Measurements from ENCODE around the gene STAT1.
"Not testable (repeated sequence)": the region's sequence is repeated elsewhere in the genome, so short reads cannot be mapped to it uniquely, and the experiment has no call there.

STAT1 gene

GRCh38 chr2:190961918-190962487, 52.0 kb downstream of the STAT1 start:
- no peak overlapping the region for H3K4me3 ChIP-seq (ENCODE audit: low read depth, low read length)

DNA sequence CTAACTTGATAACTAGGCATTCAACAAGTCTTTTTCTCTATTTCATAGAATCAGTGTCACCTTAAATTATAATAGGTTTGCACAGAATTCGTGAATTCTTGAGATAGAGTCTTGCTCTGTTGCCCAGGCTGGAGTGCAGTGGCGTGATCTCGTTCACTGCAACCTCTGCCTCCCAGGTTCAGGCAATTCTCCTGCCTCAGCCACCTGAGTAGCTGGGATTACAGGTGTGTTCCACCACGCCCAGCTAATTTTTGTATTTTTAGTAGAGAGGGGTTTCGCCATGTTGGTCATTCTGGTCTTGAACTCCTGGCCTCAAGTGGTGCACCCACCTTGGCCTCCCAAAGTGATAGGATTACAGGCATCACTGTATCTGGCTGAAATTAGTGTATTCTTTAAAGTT, 52.9 kb downstream of the STAT1 start:
- not testable (repeated sequence) for DNase-seq, H3K36me3 ChIP-seq, H3K4me1 ChIP-seq

More at GRCh38 chr2:190961918-190962487, 52.0 kb downstream of the STAT1 start:
- no peaks in the 10 kb centered on the region for H3K27me3 ChIP-seq
- H3K36me3 ChIP-seq = peaks cover 10% of the 10 kb centered on the region; the same call in 1 of the 2 replicates
- no peak for DNase-seq
- H3K9me3 ChIP-seq = no peaks in the 10 kb centered on the region
- no peak for TF ChIP-seq CTCF (IDR thresholded peaks at IDR 0.05; ENCODE audit: low read depth, low read length)
- H3K4me1 ChIP-seq = no peaks in the 10 kb centered on the region

GRCh38 chr2:190959911-190960788, 53.8 kb downstream of the STAT1 start:
- Histone ChIP-seq H3K27me3 (no peaks in the 10 kb centered on the region), H3K36me3 (peaks cover 3% of the 10 kb centered on the region; the same call in 1 of the 2 replicates), H3K4me3 (ENCODE audit: low read depth, low read length) (no peak overlapping the region), H3K4me1 (no peaks in the 10 kb centered on the region), H3K9me3 (no peaks in the 10 kb centered on the region)
- TF ChIP-seq CTCF (IDR thresholded peaks at IDR 0.05; ENCODE audit: low read depth, low read length) = no peak
- no peak for DNase-seq

More for the DNA sequence above, 52.9 kb downstream of the STAT1 start:
- H3K9me3 ChIP-seq; H3K27me3 ChIP-seq; H3K4me3 ChIP-seq (ENCODE audit: low read depth, low read length): not testable (repeated sequence)

- no peaks in the 10 kb centered on the region; the same call in 1 of the 2 replicates for H3K4me1 ChIP-seq
- no peak for TF ChIP-seq CTCF (IDR thresholded peaks at IDR 0.05; ENCODE audit: low read depth, low read length)
- no peak for DNase-seq
- H3K4me3 ChIP-seq (ENCODE audit: low read depth, low read length) = no peak overlapping the region
- H3K9me3 ChIP-seq = no peaks in the 10 kb centered on the region
- no peaks in the 10 kb centered on the region for H3K36me3 ChIP-seq
- H3K27me3 ChIP-seq = no peaks in the 10 kb centered on the region
Observed at GRCh38 chr2:190953257-190953656, 60.7 kb downstream of the STAT1 start.

DNA sequence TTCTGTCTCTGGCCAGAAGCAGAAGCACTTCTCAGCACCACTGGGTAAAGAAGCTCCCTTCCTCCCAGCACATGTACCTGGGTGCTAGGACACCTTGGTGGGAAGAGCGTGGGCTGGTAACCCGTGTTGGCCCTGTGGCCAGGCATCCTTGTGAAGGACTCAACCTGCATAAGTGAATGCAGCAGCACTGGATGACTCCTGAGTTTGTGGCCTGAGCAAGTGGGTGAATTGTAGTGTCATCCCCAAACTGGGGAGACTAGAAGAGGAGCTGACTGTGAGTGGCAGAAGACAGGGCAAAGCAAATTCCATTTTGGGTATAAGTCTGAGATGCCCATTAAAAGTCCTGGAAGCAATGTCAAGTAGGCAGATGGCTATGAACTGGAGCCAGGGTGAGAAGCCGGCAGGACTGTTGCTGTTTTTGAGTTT, 63.4 kb downstream of the STAT1 start:
- no peak for TF ChIP-seq CTCF (IDR thresholded peaks at IDR 0.05; ENCODE audit: low read depth, low read length)
- Histone ChIP-seq H3K36me3 (no peaks in the 10 kb centered on the region), H3K4me3 (ENCODE audit: low read depth, low read length) (no peak overlapping the region), H3K9me3 (no peaks in the 10 kb centered on the region), H3K4me1 (peaks cover 7% of the 10 kb centered on the region), H3K27me3 (no peaks in the 10 kb centered on the region)
- no peak for DNase-seq

- peak; percentile 12 for DNase-seq
Observed at GRCh38 chr2:190948671-190949070, 65.3 kb downstream of the STAT1 start.

More at GRCh38 chr2:190948671-190949070, 65.3 kb downstream of the STAT1 start:
- H3K36me3 ChIP-seq = no peaks in the 10 kb centered on the region
- no peaks in the 10 kb centered on the region for H3K9me3 ChIP-seq
- peaks cover 7% of the 10 kb centered on the region for H3K4me1 ChIP-seq
- no peak for TF ChIP-seq CTCF (IDR thresholded peaks at IDR 0.05; ENCODE audit: low read depth, low read length)
- no peak overlapping the region for H3K4me3 ChIP-seq (ENCODE audit: low read depth, low read length)
- H3K27me3 ChIP-seq = no peaks in the 10 kb centered on the region

Measured in BE2C (cell line).